ENCODE results near the gene BACH2. TPM values are rescaled to one million over a fixed set of nuclear protein-coding genes. Genes with fewer than 3 reads are reported as not detected.
A peak's percentile ranks its signal among the peaks of the same experiment; 100 is the strongest.

Gene BACH2
- total and polyA plus RNA-seq, 12 donors = 0.16 to 4.7 (median 2.4) TPM

GRCh38 chr6:90160013-90160412 lies 136.6 kb downstream of the BACH2 start:
- intact Hi-C loops (cut with DNase I) = no loop called here
- Histone ChIP-seq H3K27ac (no peak overlapping the region), H3K4me3 (no peak overlapping the region), H3K4me1 (peaks cover 0 to 23% (median 18%) of the 10 kb centered on the region in 9 donors), H3K36me3 (no peaks in the 10 kb centered on the region), H3K27me3 (no peaks in the 10 kb centered on the region), H3K9me3 (no peaks in the 10 kb centered on the region)
- DNase-seq (no peak), ATAC-seq (peak in 4 of 8 donors; percentile 55 to 64 (median 56))
- WGBS, 2 donors = 31 to 40% methylated on average over 3 of the region's 3 CpGs
- no peak for TF ChIP-seq CTCF (IDR thresholded peaks at IDR 0.05)

- ATAC-seq (no peak), DNase-seq (no peak)
- no peak overlapping the region for H3K27ac ChIP-seq
- intact Hi-C loops (cut with DNase I) = no loop called here
- H3K4me1 ChIP-seq = peaks cover 0 to 23% (median 18%) of the 10 kb centered on the region in 9 donors
- H3K36me3 ChIP-seq = no peaks in the 10 kb centered on the region
- WGBS, 2 donors = 91 to 95% methylated on average over 2 of the region's 2 CpGs
- no peak for TF ChIP-seq CTCF (IDR thresholded peaks at IDR 0.05)
- no peak overlapping the region for H3K4me3 ChIP-seq
- H3K9me3 ChIP-seq = no peaks in the 10 kb centered on the region
- no peaks in the 10 kb centered on the region for H3K27me3 ChIP-seq
These were observed 137.2 kb downstream of the BACH2 start for GRCh38 chr6:90159452-90159851.

- Histone ChIP-seq H3K9me3 (no peaks in the 10 kb centered on the region), H3K4me1 (peaks cover 0 to 23% (median 18%) of the 10 kb centered on the region in 9 donors), H3K27ac (no peak overlapping the region), H3K27me3 (no peaks in the 10 kb centered on the region), H3K4me3 (no peak overlapping the region), H3K36me3 (no peaks in the 10 kb centered on the region)
- 54 to 58% methylated on average over 5 of the region's 5 CpGs for WGBS, 2 donors
- no peak for TF ChIP-seq CTCF (IDR thresholded peaks at IDR 0.05)
- DNase-seq (no peak), ATAC-seq (no peak)
- intact Hi-C loops (cut with DNase I) = no loop called here
These were observed 137.7 kb downstream of the BACH2 start for GRCh38 chr6:90158936-90159335.

- no peaks in the 10 kb centered on the region for H3K36me3 ChIP-seq
- ATAC-seq (no peak), DNase-seq (no peak)
- 90 to 98% methylated on average over 7 of the region's 7 CpGs for WGBS, 2 donors
- no peaks in the 10 kb centered on the region for H3K9me3 ChIP-seq
- TF ChIP-seq CTCF (IDR thresholded peaks at IDR 0.05) = no peak
- intact Hi-C loops (cut with DNase I) = no loop called here
- H3K27me3 ChIP-seq = no peaks in the 10 kb centered on the region
- no peak overlapping the region for H3K27ac ChIP-seq
- peaks cover 0 to 23% (median 18%) of the 10 kb centered on the region in 9 donors for H3K4me1 ChIP-seq
- no peak overlapping the region for H3K4me3 ChIP-seq
These were observed 139.2 kb downstream of the BACH2 start for GRCh38 chr6:90157441-90157840.

All from heart right ventricle (tissue), 16 donors.